Neural crest cell (in vitro differentiated cells): Measurements from ENCODE around the gene GINS2. TPM values are rescaled to one million over a fixed set of nuclear protein-coding genes. Genes with fewer than 3 reads are reported as not detected.

ENCODE experiments used
- DNase-seq: peaks from one replicate; pipeline ENCODE4 v3.0.0; 2021; ENCODE audit warnings: low read depth, mixed read lengths, low spot score
- H3K27ac Mint-ChIP-seq: one replicate; pipeline ENCODE4 v1.8.0; 2021; ENCODE audit warnings: mild to moderate bottlenecking, mixed read lengths; ENCODE audit not compliant: unreplicated experiment
- H3K27me3 Mint-ChIP-seq: 2 replicates; pipeline ENCODE4 v1.8.0; 2021; ENCODE audit warnings: low read depth, mild to moderate bottlenecking, mixed read lengths
- H3K36me3 Mint-ChIP-seq: 2 replicates; pipeline ENCODE4 v1.8.0; 2021; ENCODE audit warnings: low read depth, mild to moderate bottlenecking, mixed read lengths
- H3K4me1 Mint-ChIP-seq: 2 replicates; pipeline ENCODE4 v1.8.0; 2021; ENCODE audit warnings: mixed read lengths
- H3K4me3 Mint-ChIP-seq: one replicate; pipeline ENCODE4 v1.8.0; 2021; ENCODE audit warnings: mild to moderate bottlenecking, mixed read lengths
- H3K9me3 Mint-ChIP-seq: 2 replicates; pipeline ENCODE4 v1.8.0; 2021; ENCODE audit warnings: mixed read lengths
- total RNA-seq: library from RNA; stranded (reverse); gene quantifications from 2 replicates; pipeline ENCODE4 v1.2.1, GENCODE V29; 2021
- TF ChIP-seq, protein P1 (sequence below): fragments of 200-600 bp; sonication (generic); conservative IDR thresholded peaks from 2 replicates; pipeline ENCODE4 v1.5.0; 2021; ENCODE audit warnings: antibody characterized with exemption, mild to moderate bottlenecking

The GINS2 gene
- total RNA-seq, 1 donor from 2014 or later, result 82.2 TPM

DNA sequence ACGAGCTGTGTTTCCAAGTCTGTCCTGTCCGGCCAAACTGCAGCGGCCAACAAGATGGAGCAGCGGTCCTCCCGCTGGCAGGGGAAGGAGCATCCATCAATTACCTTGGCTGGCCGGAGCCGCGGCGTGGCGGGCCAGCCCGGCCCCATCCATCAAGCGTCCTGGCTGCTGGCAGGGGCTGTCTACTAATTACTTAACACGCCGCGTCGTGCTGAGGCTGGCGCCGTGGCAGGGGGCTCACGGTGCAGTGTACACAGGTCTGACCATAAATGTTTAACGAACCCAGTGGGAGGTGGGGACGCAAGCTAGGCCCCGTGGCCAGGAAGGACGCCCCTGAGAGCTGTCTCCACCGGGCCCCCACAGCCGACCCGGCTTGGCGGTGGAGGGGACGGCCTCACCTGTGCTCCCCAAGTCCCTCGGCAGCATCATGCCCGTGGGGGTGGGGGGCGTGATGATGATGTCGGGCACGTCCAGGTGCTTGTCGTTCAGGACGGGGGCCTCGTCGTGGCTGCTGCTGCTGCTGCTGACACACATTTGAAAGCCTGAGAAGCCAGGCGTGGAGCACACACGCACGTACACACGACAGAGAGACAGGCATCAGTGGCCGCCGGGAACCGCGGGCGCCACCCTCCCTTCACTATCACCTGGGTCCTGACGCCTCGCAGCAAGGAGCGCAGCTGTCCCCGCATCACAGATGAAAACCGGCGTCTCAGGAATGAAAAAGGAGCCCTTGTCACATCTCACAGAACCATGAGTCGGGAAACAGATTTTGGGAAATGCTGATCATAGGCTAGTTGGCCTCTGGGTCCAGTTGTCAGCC, 21.2 kb upstream of the GINS2 start:
- DNase-seq, result no peak
- peaks cover 21% of the 10 kb centered on the region for H3K4me1 Mint-ChIP-seq
- no peak overlapping the region for H3K27ac Mint-ChIP-seq
- H3K36me3 Mint-ChIP-seq, result no peaks in the 10 kb centered on the region
- H3K27me3 Mint-ChIP-seq, result no peaks in the 10 kb centered on the region
- peaks cover 3% of the 10 kb centered on the region for H3K9me3 Mint-ChIP-seq
- no peak overlapping the region for H3K4me3 Mint-ChIP-seq
- TF ChIP-seq, protein P1, sequence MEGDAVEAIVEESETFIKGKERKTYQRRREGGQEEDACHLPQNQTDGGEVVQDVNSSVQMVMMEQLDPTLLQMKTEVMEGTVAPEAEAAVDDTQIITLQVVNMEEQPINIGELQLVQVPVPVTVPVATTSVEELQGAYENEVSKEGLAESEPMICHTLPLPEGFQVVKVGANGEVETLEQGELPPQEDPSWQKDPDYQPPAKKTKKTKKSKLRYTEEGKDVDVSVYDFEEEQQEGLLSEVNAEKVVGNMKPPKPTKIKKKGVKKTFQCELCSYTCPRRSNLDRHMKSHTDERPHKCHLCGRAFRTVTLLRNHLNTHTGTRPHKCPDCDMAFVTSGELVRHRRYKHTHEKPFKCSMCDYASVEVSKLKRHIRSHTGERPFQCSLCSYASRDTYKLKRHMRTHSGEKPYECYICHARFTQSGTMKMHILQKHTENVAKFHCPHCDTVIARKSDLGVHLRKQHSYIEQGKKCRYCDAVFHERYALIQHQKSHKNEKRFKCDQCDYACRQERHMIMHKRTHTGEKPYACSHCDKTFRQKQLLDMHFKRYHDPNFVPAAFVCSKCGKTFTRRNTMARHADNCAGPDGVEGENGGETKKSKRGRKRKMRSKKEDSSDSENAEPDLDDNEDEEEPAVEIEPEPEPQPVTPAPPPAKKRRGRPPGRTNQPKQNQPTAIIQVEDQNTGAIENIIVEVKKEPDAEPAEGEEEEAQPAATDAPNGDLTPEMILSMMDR, result no peak

DNA sequence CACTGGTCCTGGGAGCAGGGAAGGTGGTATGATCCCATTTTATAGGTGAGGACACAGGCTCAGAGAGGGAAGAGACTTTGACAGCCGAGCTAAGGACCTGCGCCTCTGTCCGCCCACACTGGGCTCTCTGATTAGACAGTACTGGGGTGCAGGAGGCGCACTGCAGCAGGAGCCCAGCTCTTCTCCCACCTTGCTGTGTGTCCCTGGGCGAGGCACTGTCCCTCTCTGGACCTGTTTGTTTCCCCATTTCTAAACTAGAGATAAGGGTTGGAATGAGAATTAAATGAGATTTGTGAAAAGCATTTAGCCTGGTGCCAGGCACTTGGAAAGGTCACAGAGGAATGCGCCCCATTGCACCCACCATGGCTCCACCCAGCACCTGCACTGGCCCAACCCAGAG, 19.6 kb upstream of the GINS2 start:
- H3K27me3 Mint-ChIP-seq, result no peaks in the 10 kb centered on the region
- no peak overlapping the region for H3K27ac Mint-ChIP-seq
- H3K4me3 Mint-ChIP-seq, result no peak overlapping the region
- peaks cover 3% of the 10 kb centered on the region for H3K9me3 Mint-ChIP-seq
- DNase-seq, result no peak
- TF ChIP-seq, protein P1, result no peak
- H3K36me3 Mint-ChIP-seq, result no peaks in the 10 kb centered on the region
- H3K4me1 Mint-ChIP-seq, result peaks cover 15% of the 10 kb centered on the region

DNA sequence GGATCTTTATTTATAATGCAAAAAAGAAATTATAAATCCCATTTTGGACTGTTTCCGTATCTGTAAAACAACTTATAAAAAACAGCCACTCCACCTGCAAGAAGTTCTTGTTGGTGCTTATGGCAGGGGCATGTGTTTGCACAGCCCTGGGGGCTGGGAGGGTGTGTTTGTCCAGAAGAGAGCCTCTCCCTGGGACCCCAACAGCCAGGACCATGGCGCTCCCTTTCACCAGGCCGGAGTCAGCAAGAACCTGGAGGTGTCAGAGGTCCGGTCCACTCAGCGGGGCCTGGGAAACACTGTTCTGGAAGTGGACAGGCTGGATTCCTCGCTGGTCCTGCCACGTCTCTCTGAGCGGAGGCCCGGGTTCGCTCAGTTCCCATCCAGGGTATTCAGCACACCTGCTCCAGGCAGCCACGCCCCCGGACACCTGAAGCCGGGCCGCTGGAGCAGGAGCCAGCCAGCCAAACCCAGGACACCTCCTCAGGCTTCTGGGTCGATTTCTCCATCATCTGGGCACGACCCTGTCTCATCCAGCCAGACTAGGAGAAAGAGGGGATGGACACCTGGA, 18.9 kb upstream of the GINS2 start:
- no peak overlapping the region for H3K4me3 Mint-ChIP-seq
- H3K4me1 Mint-ChIP-seq, result peaks cover 7% of the 10 kb centered on the region

DNA sequence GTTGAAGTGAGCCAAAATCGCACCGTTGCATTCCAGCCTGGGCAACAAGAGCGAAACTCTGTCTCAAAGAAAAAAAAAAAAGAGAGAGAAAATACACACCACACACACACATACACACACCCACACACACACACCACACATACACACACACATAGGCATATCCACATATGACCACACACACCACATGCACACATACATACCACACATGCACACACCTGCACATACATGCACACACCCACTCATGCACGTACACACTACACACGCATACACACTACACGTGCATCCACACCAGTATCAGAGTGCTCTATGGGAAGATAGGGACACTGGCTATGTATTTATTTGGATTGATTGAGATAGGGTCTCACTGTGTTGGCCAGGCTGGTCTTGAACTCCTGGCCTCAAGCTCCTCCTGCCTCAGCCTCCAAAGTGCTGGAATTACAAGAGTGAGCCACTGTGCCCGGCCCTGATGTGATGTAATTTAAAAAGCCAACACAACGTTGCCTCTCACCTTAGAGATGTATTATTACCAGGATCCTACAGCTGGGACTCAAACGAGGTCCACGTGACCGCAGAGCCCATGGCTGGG, 17.8 kb upstream of the GINS2 start:
- peaks cover 5% of the 10 kb centered on the region for H3K4me1 Mint-ChIP-seq
- H3K4me3 Mint-ChIP-seq, result no peak overlapping the region
- H3K9me3 Mint-ChIP-seq, result no peaks in the 10 kb centered on the region
- H3K36me3 Mint-ChIP-seq, result no peaks in the 10 kb centered on the region
- H3K27ac Mint-ChIP-seq, result no peak overlapping the region
- no peak for DNase-seq
- TF ChIP-seq, protein P1, result no peak
- no peaks in the 10 kb centered on the region for H3K27me3 Mint-ChIP-seq

More for the DNA sequence above, 18.9 kb upstream of the GINS2 start:
- Mint-ChIP-seq H3K9me3 (peaks cover 1% of the 10 kb centered on the region), H3K36me3 (no peaks in the 10 kb centered on the region), H3K27ac (no peak overlapping the region), H3K27me3 (no peaks in the 10 kb centered on the region)
- TF ChIP-seq, protein P1, result no peak
- DNase-seq, result no peak

DNA sequence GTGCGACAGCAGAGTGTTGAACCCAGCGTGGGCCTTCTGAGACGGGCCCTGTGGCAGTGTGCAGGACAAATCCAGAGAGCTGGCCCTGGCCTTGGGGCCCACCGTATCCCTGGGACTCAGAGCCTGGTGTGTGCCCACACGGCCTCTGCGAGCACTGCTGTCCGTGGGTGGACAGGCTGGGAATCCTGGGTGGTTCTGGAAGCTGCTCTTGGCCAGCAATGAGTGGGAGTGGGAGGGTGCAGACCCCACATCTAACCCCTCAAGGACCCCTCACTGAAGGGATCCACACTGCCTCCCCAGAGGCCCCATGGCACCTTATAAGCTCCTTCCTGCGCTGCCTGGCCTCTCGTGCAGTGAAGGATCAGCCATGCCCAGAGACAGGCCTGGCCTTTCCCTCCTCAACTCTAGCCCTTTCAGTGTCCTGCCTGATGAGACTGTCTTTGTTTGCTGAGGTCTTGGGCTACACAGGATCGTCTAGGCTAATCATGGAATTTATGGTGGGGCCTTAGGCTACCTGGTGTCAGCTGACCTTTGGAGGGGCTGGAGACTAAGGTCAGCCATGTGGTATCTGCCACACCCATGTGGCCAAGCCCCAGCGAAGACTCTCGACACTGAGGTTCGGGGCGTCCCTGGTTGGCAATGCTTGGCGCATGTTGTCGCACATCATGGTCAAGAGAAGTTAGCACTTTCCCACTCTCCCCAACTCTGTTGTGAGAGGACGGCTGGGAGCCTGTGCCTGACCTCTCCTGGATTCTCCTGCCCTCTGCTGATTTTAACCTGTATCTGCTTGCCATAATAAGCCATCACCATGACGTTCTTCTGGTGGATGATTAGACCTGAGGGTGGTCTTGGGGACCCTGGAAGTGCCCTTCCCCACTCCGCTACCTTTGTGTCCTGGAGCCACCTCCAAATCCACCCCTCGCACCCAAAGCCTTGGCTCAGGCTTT, 16.4 kb upstream of the GINS2 start:
- H3K4me3 Mint-ChIP-seq, result no peak overlapping the region
- DNase-seq, result no peak

More for the DNA sequence above, 16.4 kb upstream of the GINS2 start:
- Mint-ChIP-seq H3K4me1 (no peaks in the 10 kb centered on the region), H3K9me3 (no peaks in the 10 kb centered on the region), H3K27me3 (no peaks in the 10 kb centered on the region), H3K27ac (no peak overlapping the region), H3K36me3 (no peaks in the 10 kb centered on the region)
- TF ChIP-seq, protein P1, result no peak
